ENCODE data around the gene CDH20.

Gene CDH20

DNA sequence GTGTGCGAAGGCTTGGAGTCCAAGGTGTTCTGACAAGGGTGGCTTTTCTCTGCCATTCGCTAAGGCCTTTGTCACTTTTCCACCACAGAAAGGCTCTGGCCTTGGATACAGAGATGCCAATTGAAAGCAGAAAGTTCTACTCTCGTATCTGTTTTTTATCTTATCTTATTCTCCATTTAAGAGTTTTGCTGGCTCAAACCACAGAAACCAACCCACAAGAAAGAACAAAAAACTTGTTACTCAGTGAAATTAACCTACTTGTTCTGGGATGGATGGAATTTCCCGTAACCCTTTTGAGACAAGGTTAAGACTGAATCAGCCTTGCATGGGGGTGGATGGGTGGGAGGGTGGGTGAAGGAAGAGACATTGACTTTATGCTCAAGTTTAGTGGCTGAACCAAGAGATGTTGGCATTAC, 221.7 kb downstream of the CDH20 start (continued):
- TF ChIP-seq, protein P1, sequence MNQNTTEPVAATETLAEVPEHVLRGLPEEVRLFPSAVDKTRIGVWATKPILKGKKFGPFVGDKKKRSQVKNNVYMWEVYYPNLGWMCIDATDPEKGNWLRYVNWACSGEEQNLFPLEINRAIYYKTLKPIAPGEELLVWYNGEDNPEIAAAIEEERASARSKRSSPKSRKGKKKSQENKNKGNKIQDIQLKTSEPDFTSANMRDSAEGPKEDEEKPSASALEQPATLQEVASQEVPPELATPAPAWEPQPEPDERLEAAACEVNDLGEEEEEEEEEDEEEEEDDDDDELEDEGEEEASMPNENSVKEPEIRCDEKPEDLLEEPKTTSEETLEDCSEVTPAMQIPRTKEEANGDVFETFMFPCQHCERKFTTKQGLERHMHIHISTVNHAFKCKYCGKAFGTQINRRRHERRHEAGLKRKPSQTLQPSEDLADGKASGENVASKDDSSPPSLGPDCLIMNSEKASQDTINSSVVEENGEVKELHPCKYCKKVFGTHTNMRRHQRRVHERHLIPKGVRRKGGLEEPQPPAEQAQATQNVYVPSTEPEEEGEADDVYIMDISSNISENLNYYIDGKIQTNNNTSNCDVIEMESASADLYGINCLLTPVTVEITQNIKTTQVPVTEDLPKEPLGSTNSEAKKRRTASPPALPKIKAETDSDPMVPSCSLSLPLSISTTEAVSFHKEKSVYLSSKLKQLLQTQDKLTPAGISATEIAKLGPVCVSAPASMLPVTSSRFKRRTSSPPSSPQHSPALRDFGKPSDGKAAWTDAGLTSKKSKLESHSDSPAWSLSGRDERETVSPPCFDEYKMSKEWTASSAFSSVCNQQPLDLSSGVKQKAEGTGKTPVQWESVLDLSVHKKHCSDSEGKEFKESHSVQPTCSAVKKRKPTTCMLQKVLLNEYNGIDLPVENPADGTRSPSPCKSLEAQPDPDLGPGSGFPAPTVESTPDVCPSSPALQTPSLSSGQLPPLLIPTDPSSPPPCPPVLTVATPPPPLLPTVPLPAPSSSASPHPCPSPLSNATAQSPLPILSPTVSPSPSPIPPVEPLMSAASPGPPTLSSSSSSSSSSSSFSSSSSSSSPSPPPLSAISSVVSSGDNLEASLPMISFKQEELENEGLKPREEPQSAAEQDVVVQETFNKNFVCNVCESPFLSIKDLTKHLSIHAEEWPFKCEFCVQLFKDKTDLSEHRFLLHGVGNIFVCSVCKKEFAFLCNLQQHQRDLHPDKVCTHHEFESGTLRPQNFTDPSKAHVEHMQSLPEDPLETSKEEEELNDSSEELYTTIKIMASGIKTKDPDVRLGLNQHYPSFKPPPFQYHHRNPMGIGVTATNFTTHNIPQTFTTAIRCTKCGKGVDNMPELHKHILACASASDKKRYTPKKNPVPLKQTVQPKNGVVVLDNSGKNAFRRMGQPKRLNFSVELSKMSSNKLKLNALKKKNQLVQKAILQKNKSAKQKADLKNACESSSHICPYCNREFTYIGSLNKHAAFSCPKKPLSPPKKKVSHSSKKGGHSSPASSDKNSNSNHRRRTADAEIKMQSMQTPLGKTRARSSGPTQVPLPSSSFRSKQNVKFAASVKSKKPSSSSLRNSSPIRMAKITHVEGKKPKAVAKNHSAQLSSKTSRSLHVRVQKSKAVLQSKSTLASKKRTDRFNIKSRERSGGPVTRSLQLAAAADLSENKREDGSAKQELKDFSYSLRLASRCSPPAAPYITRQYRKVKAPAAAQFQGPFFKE (tag by site-specific recombination; IDR thresholded peaks at IDR 0.05; ENCODE audit: borderline replicate concordance): no peak
- no peak for TF ChIP-seq TCF7L2 (IDR thresholded peaks at IDR 0.05; ENCODE audit: borderline replicate concordance, low read depth, low read length)
- TF ChIP-seq HOXC10 (CRISPR knock-in tag; IDR thresholded peaks at IDR 0.05): no peak

DNA sequence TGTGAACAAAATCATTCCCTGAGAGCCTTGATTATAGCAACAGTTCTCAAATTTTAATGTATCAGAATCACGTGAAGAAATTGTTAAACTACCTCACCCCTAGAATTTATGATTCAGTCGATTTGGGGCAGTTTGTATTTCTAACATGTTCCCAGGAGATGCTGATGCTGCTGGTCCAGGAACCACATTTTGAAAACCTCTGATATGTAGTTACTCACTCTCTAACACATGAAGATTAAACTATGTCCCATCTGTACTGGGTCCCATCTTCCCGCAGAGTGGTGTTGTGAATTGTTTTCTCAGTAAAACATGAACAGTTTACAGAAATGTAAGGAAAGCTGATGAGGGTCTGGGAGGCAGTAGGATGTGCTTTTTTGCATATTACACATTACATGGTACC, 223.1 kb downstream of the CDH20 start:
- Histone ChIP-seq H3K36me3 (ENCODE audit: control insufficient read depth in 2 of 2, insufficient read depth in 1 of 2, low read length in 2 of 2) (no peaks in the 10 kb centered on the region), H3K9me3 (ENCODE audit: control insufficient read depth, insufficient read depth, low read depth, low read length) (no peaks in the 10 kb centered on the region), H3K4me3 (ENCODE audit: low read depth, low read length) (no peak overlapping the region), H3K27ac (ENCODE audit: extremely low read depth, low read depth, low read length) (no peak overlapping the region), H3K4me1 (ENCODE audit: control insufficient read depth, insufficient read depth, low read length) (no peaks in the 10 kb centered on the region)
- POLR2A ChIA-PET: no interaction called here
- TF ChIP-seq, protein P2, sequence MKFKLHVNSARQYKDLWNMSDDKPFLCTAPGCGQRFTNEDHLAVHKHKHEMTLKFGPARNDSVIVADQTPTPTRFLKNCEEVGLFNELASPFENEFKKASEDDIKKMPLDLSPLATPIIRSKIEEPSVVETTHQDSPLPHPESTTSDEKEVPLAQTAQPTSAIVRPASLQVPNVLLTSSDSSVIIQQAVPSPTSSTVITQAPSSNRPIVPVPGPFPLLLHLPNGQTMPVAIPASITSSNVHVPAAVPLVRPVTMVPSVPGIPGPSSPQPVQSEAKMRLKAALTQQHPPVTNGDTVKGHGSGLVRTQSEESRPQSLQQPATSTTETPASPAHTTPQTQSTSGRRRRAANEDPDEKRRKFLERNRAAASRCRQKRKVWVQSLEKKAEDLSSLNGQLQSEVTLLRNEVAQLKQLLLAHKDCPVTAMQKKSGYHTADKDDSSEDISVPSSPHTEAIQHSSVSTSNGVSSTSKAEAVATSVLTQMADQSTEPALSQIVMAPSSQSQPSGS (tag by site-specific recombination; IDR thresholded peaks at IDR 0.05; ENCODE audit: low read depth): no peak
- TF ChIP-seq ZSCAN16 (tag by site-specific recombination; IDR thresholded peaks at IDR 0.05): no peak
- TF ChIP-seq ZNF629 (tag by site-specific recombination; IDR thresholded peaks at IDR 0.05): no peak
- TF ChIP-seq ZNF792 (tag by site-specific recombination; IDR thresholded peaks at IDR 0.05): no peak
- TF ChIP-seq ZNF514 (tag by site-specific recombination; IDR thresholded peaks at IDR 0.05): no peak
- TF ChIP-seq, protein P3, sequence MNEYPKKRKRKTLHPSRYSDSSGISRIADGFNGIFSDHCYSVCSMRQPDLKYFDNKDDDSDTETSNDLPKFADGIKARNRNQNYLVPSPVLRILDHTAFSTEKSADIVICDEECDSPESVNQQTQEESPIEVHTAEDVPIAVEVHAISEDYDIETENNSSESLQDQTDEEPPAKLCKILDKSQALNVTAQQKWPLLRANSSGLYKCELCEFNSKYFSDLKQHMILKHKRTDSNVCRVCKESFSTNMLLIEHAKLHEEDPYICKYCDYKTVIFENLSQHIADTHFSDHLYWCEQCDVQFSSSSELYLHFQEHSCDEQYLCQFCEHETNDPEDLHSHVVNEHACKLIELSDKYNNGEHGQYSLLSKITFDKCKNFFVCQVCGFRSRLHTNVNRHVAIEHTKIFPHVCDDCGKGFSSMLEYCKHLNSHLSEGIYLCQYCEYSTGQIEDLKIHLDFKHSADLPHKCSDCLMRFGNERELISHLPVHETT (tag by site-specific recombination; IDR thresholded peaks at IDR 0.05): no peak
- TF ChIP-seq ZNF561 (tag by site-specific recombination; IDR thresholded peaks at IDR 0.05; ENCODE audit: borderline replicate concordance): no peak
- TF ChIP-seq, protein P4, sequence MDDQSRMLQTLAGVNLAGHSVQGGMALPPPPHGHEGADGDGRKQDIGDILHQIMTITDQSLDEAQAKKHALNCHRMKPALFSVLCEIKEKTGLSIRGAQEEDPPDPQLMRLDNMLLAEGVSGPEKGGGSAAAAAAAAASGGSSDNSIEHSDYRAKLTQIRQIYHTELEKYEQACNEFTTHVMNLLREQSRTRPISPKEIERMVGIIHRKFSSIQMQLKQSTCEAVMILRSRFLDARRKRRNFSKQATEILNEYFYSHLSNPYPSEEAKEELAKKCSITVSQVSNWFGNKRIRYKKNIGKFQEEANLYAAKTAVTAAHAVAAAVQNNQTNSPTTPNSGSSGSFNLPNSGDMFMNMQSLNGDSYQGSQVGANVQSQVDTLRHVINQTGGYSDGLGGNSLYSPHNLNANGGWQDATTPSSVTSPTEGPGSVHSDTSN (CRISPR knock-in tag; IDR thresholded peaks at IDR 0.05): no peak
- CTCF ChIA-PET: interaction anchor here (0.6 to 1.0 kb wide), 2 partner anchors 8 to 235 kb away, joined by 3 to 5 read pairs; no protein-coding TSS in a partner anchor

DNA sequence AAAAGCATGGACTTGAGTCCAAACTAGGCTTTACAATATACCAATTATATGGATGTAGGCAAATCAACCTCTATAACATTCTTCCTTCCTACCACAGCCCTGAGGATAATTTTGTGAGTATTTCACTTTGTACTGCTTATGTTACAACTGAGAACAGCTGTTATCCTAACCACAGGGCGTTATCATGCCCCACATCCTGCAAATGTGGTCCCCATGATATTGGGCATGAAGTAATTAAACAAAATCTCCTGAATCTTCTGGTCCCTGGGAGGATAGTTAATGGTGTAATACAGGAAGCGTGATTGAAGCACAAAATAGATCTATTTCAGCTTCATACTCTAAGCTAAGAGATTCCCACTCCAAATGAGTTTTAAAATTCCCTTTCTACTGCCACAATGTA, 223.6 kb downstream of the CDH20 start:
- H3K4me1 ChIP-seq (ENCODE audit: control insufficient read depth, insufficient read depth, low read length): no peaks in the 10 kb centered on the region
- H3K9me3 ChIP-seq (ENCODE audit: control insufficient read depth, insufficient read depth, low read depth, low read length): no peaks in the 10 kb centered on the region
- TF ChIP-seq ZNF776 (tag by site-specific recombination; IDR thresholded peaks at IDR 0.05; ENCODE audit: borderline replicate concordance) (no peak), KLF16 (tag by site-specific recombination; IDR thresholded peaks at IDR 0.05) (no peak)
- ChIA-PET POLR2A (no interaction called here), CTCF (interaction anchor here (0.6 to 1.0 kb wide), 2 partner anchors 8 to 235 kb away, joined by 3 to 5 read pairs; no protein-coding TSS in a partner anchor)
- no peak overlapping the region for H3K27ac ChIP-seq (ENCODE audit: extremely low read depth, low read depth, low read length)
- no peaks in the 10 kb centered on the region for H3K36me3 ChIP-seq (ENCODE audit: control insufficient read depth in 2 of 2, insufficient read depth in 1 of 2, low read length in 2 of 2)
- H3K4me3 ChIP-seq (ENCODE audit: low read depth, low read length): no peak overlapping the region
